Right lobe of liver (tissue), 4 donors: ENCODE measurements around the gene MCAM.

Source experiments
- POLR2A ChIP-seq: fragments of 450-650 bp; IDR thresholded peaks from one replicate; pipeline ENCODE4 v1.6.1; 2017; ENCODE audit warnings: antibody characterized with exemption, mild to moderate bottlenecking
- TF ChIP-seq, protein P1 (sequence below), 4 donors: fragments of 200-600 bp in 3 of 4; fragments of 450-650 bp in 1 of 4; IDR thresholded peaks; one replicate each; pipeline versions ENCODE4 v1.5.1 to v1.8.0; 2016 to 2022; ENCODE audit warnings: antibody characterized with exemption in 4 of 4, mild to moderate bottlenecking in 2 of 4
- donor health status: DM: no; HTN: no; CAD: no.
- donor health status: DM: no; HTN: no; CAD: no.
- donor health status: DM: no; HTN: yes; CAD: no.

- TF ChIP-seq, protein P1, sequence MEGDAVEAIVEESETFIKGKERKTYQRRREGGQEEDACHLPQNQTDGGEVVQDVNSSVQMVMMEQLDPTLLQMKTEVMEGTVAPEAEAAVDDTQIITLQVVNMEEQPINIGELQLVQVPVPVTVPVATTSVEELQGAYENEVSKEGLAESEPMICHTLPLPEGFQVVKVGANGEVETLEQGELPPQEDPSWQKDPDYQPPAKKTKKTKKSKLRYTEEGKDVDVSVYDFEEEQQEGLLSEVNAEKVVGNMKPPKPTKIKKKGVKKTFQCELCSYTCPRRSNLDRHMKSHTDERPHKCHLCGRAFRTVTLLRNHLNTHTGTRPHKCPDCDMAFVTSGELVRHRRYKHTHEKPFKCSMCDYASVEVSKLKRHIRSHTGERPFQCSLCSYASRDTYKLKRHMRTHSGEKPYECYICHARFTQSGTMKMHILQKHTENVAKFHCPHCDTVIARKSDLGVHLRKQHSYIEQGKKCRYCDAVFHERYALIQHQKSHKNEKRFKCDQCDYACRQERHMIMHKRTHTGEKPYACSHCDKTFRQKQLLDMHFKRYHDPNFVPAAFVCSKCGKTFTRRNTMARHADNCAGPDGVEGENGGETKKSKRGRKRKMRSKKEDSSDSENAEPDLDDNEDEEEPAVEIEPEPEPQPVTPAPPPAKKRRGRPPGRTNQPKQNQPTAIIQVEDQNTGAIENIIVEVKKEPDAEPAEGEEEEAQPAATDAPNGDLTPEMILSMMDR (IDR thresholded peaks at IDR 0.05): no peak
- no peak for TF ChIP-seq POLR2A
Observed at GRCh38 chr11:119299416-119299815, 17.5 kb downstream of the MCAM start.
